Caco-2 (cell line): ENCODE data around the gene ATOH8. TPM values are rescaled to one million over a fixed set of nuclear protein-coding genes. Genes with fewer than 3 reads are reported as not detected.
A peak's percentile ranks its signal among the peaks of the same experiment; 100 is the strongest.

Experiments
- BruUV-seq: library from RNA; stranded (reverse); fragments of 400-500 nt; replicated peaks from 2 replicates; lab custom pipeline; 2021; lab: Mats Ljungman, UMichigan
- CTCF ChIA-PET: fragments of 300-600 bp; sonication (Branson Sonifier 250); formaldehyde crosslinking; loops from one replicate; lab custom pipeline; 2022; ENCODE audit warnings: antibody characterized with exemption; lab: Charles Lee
- POLR2A ChIA-PET: fragments of 300-600 bp; sonication (Branson Sonifier 250); formaldehyde crosslinking; loops from one replicate; lab custom pipeline; 2022; ENCODE audit warnings: antibody characterized with exemption; lab: Charles Lee
- DNase-seq, 2 experiments: peaks; one replicate each; pipeline versions ENCODE4 v3.0.0 to v3.0.0-alpha.2; 2020 to 2022
- H3K27me3 ChIP-seq: replicated peaks from 2 replicates; pipeline ENCODE4 v1.6.0; 2011; ENCODE audit warnings: low read length; ENCODE audit not compliant: control insufficient read depth, insufficient read depth
- H3K36me3 ChIP-seq: 2 replicates; pipeline ENCODE4 v1.5.1; 2011; ENCODE audit warnings: low read length; ENCODE audit not compliant: control insufficient read depth, insufficient read depth
- H3K4me1 ChIP-seq: fragments of 250-450 bp; sonication (Bioruptor Pico); 2 replicates; pipeline ENCODE4 v1.5.1; 2020; ENCODE audit warnings: mild to moderate bottlenecking
- H3K4me3 ChIP-seq: 2 replicates; pipeline ENCODE4 v1.5.1; 2011; ENCODE audit warnings: low read depth, mild to moderate bottlenecking, control low read depth, low read length
- H3K9me3 ChIP-seq: fragments of 250-450 bp; sonication (Bioruptor Pico); 2 replicates; pipeline ENCODE4 v1.5.1; 2020; ENCODE audit warnings: mild to moderate bottlenecking, moderate library complexity
- H3K27ac Mint-ChIP-seq: one replicate; pipeline ENCODE4 v1.8.0; 2022; ENCODE audit warnings: mixed read lengths; ENCODE audit not compliant: unreplicated experiment
- H3K27me3 Mint-ChIP-seq: one replicate; pipeline ENCODE4 v1.8.0; 2022; ENCODE audit warnings: mixed read lengths; ENCODE audit not compliant: insufficient read depth, unreplicated experiment
- H3K36me3 Mint-ChIP-seq: one replicate; pipeline ENCODE4 v1.8.0; 2022; ENCODE audit warnings: mild to moderate bottlenecking, mixed read lengths; ENCODE audit not compliant: insufficient read depth, unreplicated experiment
- H3K4me1 Mint-ChIP-seq: one replicate; pipeline ENCODE4 v1.8.0; 2022; ENCODE audit warnings: low read depth, mixed read lengths; ENCODE audit not compliant: unreplicated experiment
- H3K4me3 Mint-ChIP-seq: one replicate; pipeline ENCODE4 v1.8.0; 2022; ENCODE audit warnings: mild to moderate bottlenecking, moderate library complexity, mixed read lengths; ENCODE audit not compliant: unreplicated experiment
- H3K9me3 Mint-ChIP-seq: one replicate; pipeline ENCODE4 v1.8.0; 2022; ENCODE audit warnings: mixed read lengths; ENCODE audit not compliant: unreplicated experiment
- intact Hi-C: fragments of 100-400 bp; cut with micrococcal nuclease; formaldehyde crosslinking; loops from one replicate; pipeline ENCODE4 v1.10.0; 2022; ENCODE audit not compliant: unreplicated experiment
- total RNA-seq: library from RNA; stranded (reverse); gene quantifications from 2 replicates; pipeline ENCODE4 v1.2.3, GENCODE V29; 2022
- TF ChIP-seq, protein P1 (sequence below), 2 experiments: fragments of 200-600 bp in 1 of 2; IDR thresholded peaks; 1 replicate in 1 of 2; 2 replicates in 1 of 2; pipeline versions ENCODE4 v1.5.1 to v1.8.0; 2011 to 2022; ENCODE audit warnings: antibody characterized with exemption in 1 of 2, control low read depth in 1 of 2, inconsistent platforms in 1 of 2, low read depth in 1 of 2, low read length in 1 of 2, mild to moderate bottlenecking in 1 of 2, moderate library complexity in 1 of 2; ENCODE audit not compliant: insufficient read depth in 1 of 2, severe bottlenecking in 1 of 2, unreplicated experiment in 1 of 2

ATOH8 gene
- total RNA-seq, 1 experiment from 2014 or later = not detected

DNA sequence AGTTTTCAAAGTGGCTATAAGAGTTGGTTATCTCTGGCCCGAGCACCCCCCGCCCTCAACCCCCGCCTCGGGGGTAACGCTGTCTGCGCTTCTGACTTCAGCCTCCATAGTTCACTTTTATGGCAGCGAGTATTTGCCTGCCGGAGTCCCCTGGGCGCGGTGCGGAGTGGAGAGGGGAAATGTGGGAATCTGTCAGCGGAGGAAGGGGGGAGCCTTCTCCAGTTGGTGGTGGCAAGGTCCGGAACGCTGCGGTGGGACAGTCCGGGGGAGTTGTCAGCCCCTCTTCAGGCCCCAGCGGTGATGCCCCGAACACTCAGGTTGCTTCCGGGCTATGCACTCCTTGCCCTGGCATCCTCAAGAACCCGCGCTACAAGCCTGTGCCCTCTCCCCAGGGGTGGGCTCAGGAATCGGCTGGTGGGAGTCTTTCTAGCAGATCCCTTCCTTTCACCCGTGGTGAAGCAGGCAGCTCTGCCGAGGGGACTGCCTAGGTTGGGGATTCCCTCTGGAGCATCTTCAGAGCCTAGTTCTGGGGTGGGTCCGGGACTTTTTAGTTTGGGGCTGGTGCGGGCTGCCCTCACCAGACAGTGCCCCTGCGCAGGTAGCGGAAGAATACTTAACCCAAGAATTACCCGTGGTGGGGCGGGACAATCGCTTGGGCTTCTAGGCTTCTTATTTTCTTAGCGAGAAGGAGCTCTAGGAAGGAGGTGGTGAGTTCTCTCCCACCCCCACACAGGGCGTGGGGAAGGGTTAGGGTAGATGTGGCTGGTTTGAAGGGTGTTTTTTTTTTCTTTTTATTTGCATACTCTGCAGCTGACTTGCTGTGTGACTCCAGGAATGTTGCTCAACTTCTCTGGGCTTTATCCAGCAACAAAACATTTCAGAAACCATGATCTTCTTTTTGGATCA is 1.6 kb downstream of the ATOH8 start:
- ChIA-PET CTCF (no interaction called here), POLR2A (no interaction called here)
- intact Hi-C loops = no loop called here
- DNase-seq = no peak
- Histone ChIP-seq H3K9me3 (no peaks in the 10 kb centered on the region), H3K4me1 (peaks cover 11% of the 10 kb centered on the region), H3K36me3 (no peaks in the 10 kb centered on the region), H3K27me3 (peaks cover 6% of the 10 kb centered on the region), H3K4me3 (peak overlapping the region; percentile 39)
- Mint-ChIP-seq H3K27ac (no peak overlapping the region), H3K9me3 (no peaks in the 10 kb centered on the region), H3K27me3 (peaks cover 22% of the 10 kb centered on the region), H3K4me1 (peaks cover 9% of the 10 kb centered on the region), H3K4me3 (peak overlapping the region; percentile 73), H3K36me3 (no peaks in the 10 kb centered on the region)
- TF ChIP-seq, protein P1, sequence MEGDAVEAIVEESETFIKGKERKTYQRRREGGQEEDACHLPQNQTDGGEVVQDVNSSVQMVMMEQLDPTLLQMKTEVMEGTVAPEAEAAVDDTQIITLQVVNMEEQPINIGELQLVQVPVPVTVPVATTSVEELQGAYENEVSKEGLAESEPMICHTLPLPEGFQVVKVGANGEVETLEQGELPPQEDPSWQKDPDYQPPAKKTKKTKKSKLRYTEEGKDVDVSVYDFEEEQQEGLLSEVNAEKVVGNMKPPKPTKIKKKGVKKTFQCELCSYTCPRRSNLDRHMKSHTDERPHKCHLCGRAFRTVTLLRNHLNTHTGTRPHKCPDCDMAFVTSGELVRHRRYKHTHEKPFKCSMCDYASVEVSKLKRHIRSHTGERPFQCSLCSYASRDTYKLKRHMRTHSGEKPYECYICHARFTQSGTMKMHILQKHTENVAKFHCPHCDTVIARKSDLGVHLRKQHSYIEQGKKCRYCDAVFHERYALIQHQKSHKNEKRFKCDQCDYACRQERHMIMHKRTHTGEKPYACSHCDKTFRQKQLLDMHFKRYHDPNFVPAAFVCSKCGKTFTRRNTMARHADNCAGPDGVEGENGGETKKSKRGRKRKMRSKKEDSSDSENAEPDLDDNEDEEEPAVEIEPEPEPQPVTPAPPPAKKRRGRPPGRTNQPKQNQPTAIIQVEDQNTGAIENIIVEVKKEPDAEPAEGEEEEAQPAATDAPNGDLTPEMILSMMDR (IDR thresholded peaks at IDR 0.05; ENCODE audit: insufficient read depth in 1 of 2, low read depth in 1 of 2, low read length in 1 of 2, severe bottlenecking in 1 of 2, unreplicated experiment in 1 of 2) = no peak
- no TSS peak for BruUV-seq

DNA sequence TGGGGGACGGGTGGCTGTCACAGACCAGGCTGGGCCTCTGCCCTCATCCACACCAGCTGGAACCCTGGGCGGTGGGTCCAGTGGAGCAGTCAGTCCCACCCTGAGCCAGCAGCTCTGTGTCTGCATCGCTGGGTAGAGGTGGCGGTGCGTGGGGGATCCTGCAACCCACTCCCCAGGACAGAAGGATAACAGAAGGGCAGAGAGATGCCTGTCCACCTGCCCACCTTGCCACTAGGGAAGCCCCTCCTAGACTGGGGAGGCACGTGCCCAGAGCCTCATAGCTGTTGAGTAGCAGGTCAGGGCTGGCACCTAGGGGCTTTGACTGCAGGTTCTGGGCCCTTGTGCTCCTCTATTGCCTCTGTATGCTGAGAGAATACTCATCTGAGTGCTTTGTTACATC is 2.4 kb downstream of the ATOH8 start:
- intact Hi-C loops = no loop called here

DNA sequence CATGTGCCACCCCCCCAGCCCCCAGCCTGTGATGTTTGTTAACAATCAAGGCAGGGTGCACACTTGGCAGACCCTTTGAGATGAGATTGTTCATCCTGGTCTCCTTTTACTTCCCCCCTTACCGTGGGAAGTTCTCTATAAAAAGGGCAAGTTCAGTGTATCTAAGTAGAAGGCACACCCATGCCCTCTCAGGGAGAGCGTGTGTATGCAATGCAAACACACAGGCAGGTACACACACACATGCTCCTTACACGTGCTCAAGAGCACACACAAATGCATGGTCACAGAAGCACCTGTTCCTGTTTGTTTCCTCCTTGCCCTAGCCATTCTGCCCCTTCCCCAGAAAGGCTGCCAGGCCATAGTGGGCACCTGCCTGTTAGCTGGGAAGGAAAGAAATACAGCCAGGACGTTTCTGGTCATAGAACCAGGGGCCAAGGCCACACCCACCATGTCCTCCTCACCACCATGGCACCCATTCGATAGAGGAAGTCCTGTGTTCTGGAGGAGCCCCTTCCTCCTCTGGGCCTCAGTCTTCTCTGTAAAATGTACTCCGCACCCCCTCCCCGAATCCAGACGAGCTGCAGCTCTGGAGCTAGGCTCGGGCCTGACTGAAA is 3.1 kb downstream of the ATOH8 start:
- Mint-ChIP-seq H3K4me1 (peaks cover 9% of the 10 kb centered on the region), H3K27me3 (peaks cover 19% of the 10 kb centered on the region), H3K27ac (no peak overlapping the region), H3K36me3 (no peaks in the 10 kb centered on the region), H3K4me3 (no peak overlapping the region), H3K9me3 (no peaks in the 10 kb centered on the region)
- no peak for DNase-seq
- no TSS peak for BruUV-seq
- Histone ChIP-seq H3K9me3 (no peaks in the 10 kb centered on the region), H3K4me3 (no peak overlapping the region), H3K27me3 (peaks cover 3% of the 10 kb centered on the region), H3K4me1 (peaks cover 11% of the 10 kb centered on the region), H3K36me3 (no peaks in the 10 kb centered on the region)
- ChIA-PET CTCF (no interaction called here), POLR2A (no interaction called here)
- TF ChIP-seq, protein P1 (IDR thresholded peaks at IDR 0.05; ENCODE audit: insufficient read depth in 1 of 2, low read depth in 1 of 2, low read length in 1 of 2, severe bottlenecking in 1 of 2, unreplicated experiment in 1 of 2) = no peak
- intact Hi-C loops = no loop called here

More for the DNA sequence above, 2.4 kb downstream of the ATOH8 start:
- Mint-ChIP-seq H3K4me1 (peaks cover 9% of the 10 kb centered on the region), H3K4me3 (no peak overlapping the region), H3K36me3 (no peaks in the 10 kb centered on the region), H3K27me3 (peaks cover 22% of the 10 kb centered on the region), H3K27ac (no peak overlapping the region), H3K9me3 (no peaks in the 10 kb centered on the region)
- ChIA-PET POLR2A (no interaction called here), CTCF (no interaction called here)
- no TSS peak for BruUV-seq
- H3K4me1 ChIP-seq = peaks cover 11% of the 10 kb centered on the region
- no peak overlapping the region for H3K4me3 ChIP-seq
- no peak for DNase-seq
- TF ChIP-seq, protein P1 (IDR thresholded peaks at IDR 0.05; ENCODE audit: insufficient read depth in 1 of 2, low read depth in 1 of 2, low read length in 1 of 2, severe bottlenecking in 1 of 2, unreplicated experiment in 1 of 2) = no peak
- no peaks in the 10 kb centered on the region for H3K36me3 ChIP-seq
- peaks cover 3% of the 10 kb centered on the region for H3K27me3 ChIP-seq
- no peaks in the 10 kb centered on the region for H3K9me3 ChIP-seq
